K562 (cell line): ENCODE results near the gene LCN15. TPM values are rescaled to one million over a fixed set of nuclear protein-coding genes. Genes with fewer than 3 reads are reported as not detected.
A peak's percentile ranks its signal among the peaks of the same experiment; 100 is the strongest.

Experiments
- ADNP ChIP-seq: fragments of 200-800 bp; sonication (Bioruptor generic); IDR thresholded peaks from 2 replicates; pipeline ENCODE4 v1.6.1; 2016; ENCODE audit warnings: missing genetic modification characterization, missing compliant biosample characterization
- MTA2 ChIP-seq: fragments of 450-650 bp; IDR thresholded peaks from 2 replicates; pipeline ENCODE4 v1.6.1; 2016; ENCODE audit warnings: low read depth
- ZNF143 ChIP-seq: sonication (generic); formaldehyde crosslinking; IDR thresholded peaks from 2 replicates; pipeline ENCODE4 v1.9.0; 2022; ENCODE audit warnings: mild to moderate bottlenecking, missing genetic modification reagents
- ZNF764 ChIP-seq: fragments of 250-450 bp; sonication (Bioruptor Pico); IDR thresholded peaks from 2 replicates; pipeline ENCODE4 v1.4.0; 2020; ENCODE audit warnings: low read depth, mild to moderate bottlenecking, moderate library complexity
- polyA plus RNA-seq, 8 experiments: library from polyadenylated mRNA; depleted of rRNA in 4 of 8; stranded (reverse) in 5 of 8; unstranded in 3 of 8; fragments of >200 nt; fragmentation: Nextera tagmentation in 2 of 8; fragmentation: Illumina TruSeq in 1 of 8; extraction: Ambion mirVana in 2 of 8; extraction: Trizol in 1 of 8; gene quantifications; 2 replicates each; pipeline versions ENCODE4 v1.2.1 to v1.2.3, GENCODE V29; 2011 to 2014; ENCODE audit warnings: inconsistent platforms in 1 of 8, missing spikeins in 1 of 8
- total RNA-seq, 7 experiments: library from RNA; depleted of rRNA in 6 of 7; stranded (reverse); fragments of >200 nt in 6 of 7; fragmentation: Illumina TruSeq in 2 of 7; extraction: Trizol in 2 of 7; gene quantifications; 2 replicates each; pipeline versions ENCODE4 v1.2.1 to v1.2.3, GENCODE V29; 2011 to 2021; ENCODE audit warnings: low replicate concordance in 1 of 7
- TF ChIP-seq, protein P1 (sequence below), 2 experiments: fragments of 450-650 bp; formaldehyde crosslinking in 1 of 2; IDR thresholded peaks; 2 replicates each; pipeline versions ENCODE4 v1.4.0 to v1.6.1; 2014 to 2020; ENCODE audit warnings: mild to moderate bottlenecking in 2 of 2, borderline replicate concordance in 1 of 2, low read depth in 1 of 2
- TF ChIP-seq, protein P2 (sequence below): conservative IDR thresholded peaks from 2 replicates; pipeline ENCODE4 v1.6.1; 2011; ENCODE audit warnings: low read depth, mild to moderate bottlenecking, low read length; ENCODE audit not compliant: control insufficient read depth

Gene LCN15
- total and polyA plus RNA-seq, 9 of the 15 experiments (the other 6 are each of a cell fraction or from before 2014, with no cell fraction given): 0.66 TPM; not detected in 8

DNA sequence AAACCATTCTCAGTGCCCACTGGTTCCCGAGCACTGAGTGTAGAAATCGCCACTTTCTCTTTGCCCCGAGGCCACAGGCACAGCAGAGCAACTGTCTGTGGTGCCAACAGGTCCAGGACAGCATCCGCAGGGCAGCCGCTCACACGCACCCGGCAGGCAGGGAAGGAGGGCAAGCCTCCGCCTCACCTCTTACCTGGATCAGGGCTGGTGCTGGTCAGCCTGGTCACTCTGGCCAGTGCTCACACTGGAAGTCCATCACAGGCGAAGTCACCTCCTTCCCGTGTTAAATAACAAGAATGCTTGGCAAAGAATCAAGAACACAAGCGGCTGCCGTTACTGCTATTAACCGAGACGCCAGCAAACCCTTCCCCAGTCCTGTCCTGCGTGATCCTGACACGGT lies 38.2 kb downstream of the LCN15 start (continued):
- TF ChIP-seq, protein P1, sequence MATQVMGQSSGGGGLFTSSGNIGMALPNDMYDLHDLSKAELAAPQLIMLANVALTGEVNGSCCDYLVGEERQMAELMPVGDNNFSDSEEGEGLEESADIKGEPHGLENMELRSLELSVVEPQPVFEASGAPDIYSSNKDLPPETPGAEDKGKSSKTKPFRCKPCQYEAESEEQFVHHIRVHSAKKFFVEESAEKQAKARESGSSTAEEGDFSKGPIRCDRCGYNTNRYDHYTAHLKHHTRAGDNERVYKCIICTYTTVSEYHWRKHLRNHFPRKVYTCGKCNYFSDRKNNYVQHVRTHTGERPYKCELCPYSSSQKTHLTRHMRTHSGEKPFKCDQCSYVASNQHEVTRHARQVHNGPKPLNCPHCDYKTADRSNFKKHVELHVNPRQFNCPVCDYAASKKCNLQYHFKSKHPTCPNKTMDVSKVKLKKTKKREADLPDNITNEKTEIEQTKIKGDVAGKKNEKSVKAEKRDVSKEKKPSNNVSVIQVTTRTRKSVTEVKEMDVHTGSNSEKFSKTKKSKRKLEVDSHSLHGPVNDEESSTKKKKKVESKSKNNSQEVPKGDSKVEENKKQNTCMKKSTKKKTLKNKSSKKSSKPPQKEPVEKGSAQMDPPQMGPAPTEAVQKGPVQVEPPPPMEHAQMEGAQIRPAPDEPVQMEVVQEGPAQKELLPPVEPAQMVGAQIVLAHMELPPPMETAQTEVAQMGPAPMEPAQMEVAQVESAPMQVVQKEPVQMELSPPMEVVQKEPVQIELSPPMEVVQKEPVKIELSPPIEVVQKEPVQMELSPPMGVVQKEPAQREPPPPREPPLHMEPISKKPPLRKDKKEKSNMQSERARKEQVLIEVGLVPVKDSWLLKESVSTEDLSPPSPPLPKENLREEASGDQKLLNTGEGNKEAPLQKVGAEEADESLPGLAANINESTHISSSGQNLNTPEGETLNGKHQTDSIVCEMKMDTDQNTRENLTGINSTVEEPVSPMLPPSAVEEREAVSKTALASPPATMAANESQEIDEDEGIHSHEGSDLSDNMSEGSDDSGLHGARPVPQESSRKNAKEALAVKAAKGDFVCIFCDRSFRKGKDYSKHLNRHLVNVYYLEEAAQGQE (IDR thresholded peaks at IDR 0.05; ENCODE audit: borderline replicate concordance): no peak
- TF ChIP-seq, protein P1 (CRISPR knock-in tag; IDR thresholded peaks at IDR 0.05; ENCODE audit: low read depth): no peak
- TF ChIP-seq, protein P2, sequence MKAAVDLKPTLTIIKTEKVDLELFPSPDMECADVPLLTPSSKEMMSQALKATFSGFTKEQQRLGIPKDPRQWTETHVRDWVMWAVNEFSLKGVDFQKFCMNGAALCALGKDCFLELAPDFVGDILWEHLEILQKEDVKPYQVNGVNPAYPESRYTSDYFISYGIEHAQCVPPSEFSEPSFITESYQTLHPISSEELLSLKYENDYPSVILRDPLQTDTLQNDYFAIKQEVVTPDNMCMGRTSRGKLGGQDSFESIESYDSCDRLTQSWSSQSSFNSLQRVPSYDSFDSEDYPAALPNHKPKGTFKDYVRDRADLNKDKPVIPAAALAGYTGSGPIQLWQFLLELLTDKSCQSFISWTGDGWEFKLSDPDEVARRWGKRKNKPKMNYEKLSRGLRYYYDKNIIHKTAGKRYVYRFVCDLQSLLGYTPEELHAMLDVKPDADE: 0 out of 2 replicates have a peak, but pooled peaks have one; percentile 40
- no peak for TF ChIP-seq ZNF143 (CRISPR knock-in tag)
- TF ChIP-seq MTA2: no peak
- no peak for TF ChIP-seq ADNP (tag)
- TF ChIP-seq ZNF764 (CRISPR knock-in tag): no peak
- TF ChIP-seq, all 486 proteins: peak for 8
